OCI-LY7 (cell line): ENCODE results near the gene NFKBIE. TPM values are rescaled to one million over a fixed set of nuclear protein-coding genes. Genes with fewer than 3 reads are reported as not detected.

Experiments used
- BruUV-seq: library from RNA; stranded (reverse); fragments of 400-500 nt; replicated peaks from 2 replicates; lab custom pipeline; 2021; lab: Mats Ljungman, UMichigan
- CTCF ChIA-PET: fragments of 300-600 bp; sonication (Branson Sonifier 250); formaldehyde crosslinking; loops from one replicate; lab custom pipeline; 2022; ENCODE audit warnings: antibody characterized with exemption; ENCODE audit not compliant: unreplicated experiment; lab: Charles Lee
- POLR2A ChIA-PET: fragments of 300-600 bp; sonication (Branson Sonifier 250); formaldehyde crosslinking; loops from one replicate; lab custom pipeline; 2022; ENCODE audit warnings: antibody characterized with exemption; lab: Charles Lee
- DNase-seq: peaks from one replicate; pipeline ENCODE4 v3.0.0-alpha.2; 2015; ENCODE audit warnings: low spot score
- H2AFZ ChIP-seq: fragments of 200-600 bp; sonication (generic), shearing (Covaris generic); 2 replicates; pipeline ENCODE4 v1.6.1; 2014; ENCODE audit warnings: mild to moderate bottlenecking, antibody characterized with exemption, low read length, moderate library complexity
- H3K27ac ChIP-seq: fragments of 200-600 bp; sonication (generic); 2 replicates; pipeline ENCODE4 v1.5.1; 2014; ENCODE audit warnings: mixed run types, low read depth, mild to moderate bottlenecking, moderate library complexity, low read length, inconsistent platforms; ENCODE audit not compliant: poor library complexity, severe bottlenecking
- H3K36me3 ChIP-seq: fragments of 200-600 bp; sonication (generic); 2 replicates; pipeline ENCODE4 v1.6.1; 2014; ENCODE audit warnings: mild to moderate bottlenecking, antibody characterized with exemption, low read length, moderate library complexity, mixed read lengths; ENCODE audit not compliant: insufficient read depth
- H3K4me1 ChIP-seq: fragments of 200-600 bp; sonication (generic); 2 replicates; pipeline ENCODE4 v1.5.1; 2014; ENCODE audit warnings: mild to moderate bottlenecking, low read length; ENCODE audit not compliant: insufficient read depth, poor library complexity, severe bottlenecking
- H3K4me2 ChIP-seq: fragments of 200-600 bp; sonication (generic); 2 replicates; pipeline ENCODE4 v1.6.1; 2014; ENCODE audit warnings: mild to moderate bottlenecking, low read length
- H3K4me3 ChIP-seq: fragments of 200-600 bp; sonication (generic); 2 replicates; pipeline ENCODE4 v1.5.1; 2014; ENCODE audit warnings: mild to moderate bottlenecking, low read depth, low read length; ENCODE audit not compliant: poor library complexity, severe bottlenecking
- H3K79me2 ChIP-seq: fragments of 200-600 bp; sonication (generic); 2 replicates; pipeline ENCODE4 v1.6.1; 2016; ENCODE audit warnings: low read depth, mild to moderate bottlenecking, low read length, moderate library complexity, mixed read lengths; ENCODE audit not compliant: insufficient read depth
- H3K9me2 ChIP-seq: fragments of 200-600 bp; sonication (generic); 2 replicates; pipeline ENCODE4 v1.6.1; 2016; ENCODE audit warnings: mild to moderate bottlenecking, low read length, mixed read lengths; ENCODE audit not compliant: insufficient read depth
- H3K9me3 ChIP-seq: fragments of 200-600 bp; sonication (generic); 2 replicates; pipeline ENCODE4 v1.6.1; 2014; ENCODE audit warnings: mild to moderate bottlenecking, mixed run types, low read length, mixed read lengths
- H4K20me1 ChIP-seq: fragments of 200-600 bp; sonication (generic); 2 replicates; pipeline ENCODE4 v1.6.1; 2014; ENCODE audit warnings: mild to moderate bottlenecking, antibody characterized with exemption, low read length, moderate library complexity, mixed read lengths; ENCODE audit not compliant: insufficient read depth
- CTCF ChIP-seq: fragments of 200-600 bp; sonication (generic); conservative IDR thresholded peaks from 2 replicates; pipeline ENCODE4 v1.5.1; 2014; ENCODE audit warnings: mild to moderate bottlenecking, antibody characterized with exemption, low read length, moderate library complexity, mixed read lengths
- EZH2phosphoT487 ChIP-seq: fragments of 200-600 bp; sonication (generic); IDR thresholded peaks from 2 replicates; pipeline ENCODE4 v1.6.1; 2018; ENCODE audit warnings: low read depth, borderline replicate concordance, mild to moderate bottlenecking, mixed run types, antibody characterized with exemption, low read length, moderate library complexity, mixed read lengths
- intact Hi-C: fragments of 100-400 bp; cut with micrococcal nuclease; formaldehyde crosslinking; loops from one replicate; pipeline ENCODE4 v1.10.0; 2022; ENCODE audit not compliant: unreplicated experiment
- total RNA-seq, 2 experiments: library from RNA; depleted of rRNA in 1 of 2; stranded (reverse); fragments of >200 nt in 1 of 2; shearing (Covaris generic) in 1 of 2; gene quantifications; 2 replicates each; pipeline ENCODE4 v1.2.3, GENCODE V29; 2014 to 2022

NFKBIE gene
- total RNA-seq, 2 experiments from 2014 or later = 24.8 to 43.1 TPM

- no TSS peak for BruUV-seq
- intact Hi-C loops = no loop called here
- H3K4me3 ChIP-seq = no peak overlapping the region
- no peaks in the 10 kb centered on the region; the same call in 1 of the 2 replicates for H4K20me1 ChIP-seq
- DNase-seq = no peak
- no peaks in the 10 kb centered on the region for H3K9me2 ChIP-seq
- POLR2A ChIA-PET = no interaction called here
- no peak overlapping the region for H3K27ac ChIP-seq
- no peaks in the 10 kb centered on the region for H3K36me3 ChIP-seq
- no peaks in the 10 kb centered on the region for H3K79me2 ChIP-seq
- H3K4me1 ChIP-seq = no peaks in the 10 kb centered on the region
- H2AFZ ChIP-seq = no peak overlapping the region
- CTCF ChIA-PET = no interaction called here
- TF ChIP-seq EZH2phosphoT487 = no peak
- TF ChIP-seq CTCF = no peak
- no peaks in the 10 kb centered on the region for H3K9me3 ChIP-seq
- H3K4me2 ChIP-seq = no peak overlapping the region
Observed at GRCh38 chr6:44286747-44287146, 21.4 kb upstream of the NFKBIE start.

GRCh38 chr6:44286285-44286565 lies 20.9 kb upstream of the NFKBIE start:
- ChIA-PET CTCF (no interaction called here), POLR2A (no interaction called here)
- Histone ChIP-seq H3K4me2 (no peak overlapping the region), H3K79me2 (no peaks in the 10 kb centered on the region), H3K4me3 (no peak overlapping the region), H3K9me2 (no peaks in the 10 kb centered on the region), H3K4me1 (no peaks in the 10 kb centered on the region), H3K9me3 (no peaks in the 10 kb centered on the region), H3K27ac (no peak overlapping the region), H2AFZ (no peak overlapping the region), H3K36me3 (no peaks in the 10 kb centered on the region), H4K20me1 (no peaks in the 10 kb centered on the region; the same call in 1 of the 2 replicates)
- intact Hi-C loops = no loop called here
- no TSS peak for BruUV-seq
- TF ChIP-seq CTCF = no peak
- no peak for TF ChIP-seq EZH2phosphoT487
- DNase-seq = no peak

GRCh38 chr6:44285552-44286284 lies 20.4 kb upstream of the NFKBIE start:
- H3K9me2 ChIP-seq = no peaks in the 10 kb centered on the region
- no peaks in the 10 kb centered on the region for H3K4me1 ChIP-seq
- H3K27ac ChIP-seq = no peak overlapping the region
- no peak overlapping the region for H2AFZ ChIP-seq
- TF ChIP-seq CTCF = no peak
- TF ChIP-seq EZH2phosphoT487 = no peak
- no peak overlapping the region for H3K4me3 ChIP-seq
- BruUV-seq = no TSS peak
- CTCF ChIA-PET = interaction anchor here (0.7 kb wide), 1 partner anchor 20 kb away, joined by 4 read pairs; no protein-coding TSS in a partner anchor
- H3K36me3 ChIP-seq = no peaks in the 10 kb centered on the region
- no peaks in the 10 kb centered on the region for H3K9me3 ChIP-seq
- no peak for DNase-seq
- no peak overlapping the region for H3K4me2 ChIP-seq
- no peaks in the 10 kb centered on the region for H4K20me1 ChIP-seq
- intact Hi-C loops = no loop called here
- POLR2A ChIA-PET = no interaction called here
- no peaks in the 10 kb centered on the region for H3K79me2 ChIP-seq
